Activated naive CD4-positive, alpha-beta T cell treated with anti-CD3 and anti-CD28 coated beads for 36 hours (primary cell): Measurements from ENCODE around the gene WBP2NL. TPM values are rescaled to one million over a fixed set of nuclear protein-coding genes. Genes with fewer than 3 reads are reported as not detected.
A peak's percentile ranks its signal among the peaks of the same experiment; 100 is the strongest.

Experiments
- CTCF ChIA-PET: fragments of 350-600 bp; sonication (Branson Sonifier 250); formaldehyde crosslinking; loops from one replicate; lab custom pipeline; 2021; ENCODE audit warnings: antibody characterized with exemption; lab: Charles Lee
- DNase-seq: peaks from one replicate; pipeline ENCODE4 v3.0.0-alpha.2; 2020
- H3K27ac Mint-ChIP-seq: one replicate; pipeline ENCODE4 v1.8.0; 2021; ENCODE audit warnings: mild to moderate bottlenecking, mixed read lengths
- H3K27me3 Mint-ChIP-seq: one replicate; pipeline ENCODE4 v1.8.0; 2021; ENCODE audit warnings: low read depth, mixed read lengths
- H3K36me3 Mint-ChIP-seq: one replicate; pipeline ENCODE4 v1.8.0; 2021; ENCODE audit warnings: low read depth, mixed read lengths
- H3K4me1 Mint-ChIP-seq: one replicate; pipeline ENCODE4 v1.8.0; 2021; ENCODE audit warnings: low read depth, mixed read lengths
- H3K4me3 Mint-ChIP-seq: one replicate; pipeline ENCODE4 v1.8.0; 2021; ENCODE audit warnings: mild to moderate bottlenecking, moderate library complexity, mixed read lengths
- H3K9me3 Mint-ChIP-seq: one replicate; pipeline ENCODE4 v1.8.0; 2021; ENCODE audit warnings: mixed read lengths
- intact Hi-C: fragments of 100-400 bp; cut with micrococcal nuclease; formaldehyde crosslinking; loops from one replicate; pipeline ENCODE4 v1.15.1; 2023
- total RNA-seq, 2 experiments: library from RNA; stranded (reverse); gene quantifications; one replicate each; pipeline ENCODE4 v1.2.3, GENCODE V29; 2021

WBP2NL gene
- total RNA-seq, 2 experiments from 2014 or later = 0.50 to 0.74 TPM

GRCh38 chr22:42056757-42057511 lies 58.3 kb downstream of the WBP2NL start:
- CTCF ChIA-PET = interaction anchor here (0.7 kb wide), 2 partner anchors 54 to 321 kb away, joined by 3 to 4 read pairs; no protein-coding TSS in a partner anchor
- H3K27ac Mint-ChIP-seq = no peak overlapping the region
- H3K27me3 Mint-ChIP-seq = no peaks in the 10 kb centered on the region
- no peak overlapping the region for H3K4me3 Mint-ChIP-seq
- intact Hi-C loops = no loop called here
- DNase-seq = no peak
- no peaks in the 10 kb centered on the region for H3K4me1 Mint-ChIP-seq
- H3K9me3 Mint-ChIP-seq = peaks cover 13% of the 10 kb centered on the region
- H3K36me3 Mint-ChIP-seq = peaks cover 34% of the 10 kb centered on the region

- intact Hi-C loops = no loop called here
- no peaks in the 10 kb centered on the region for H3K27me3 Mint-ChIP-seq
- H3K9me3 Mint-ChIP-seq = peaks cover 13% of the 10 kb centered on the region
- CTCF ChIA-PET = no interaction called here
- H3K36me3 Mint-ChIP-seq = peaks cover 55% of the 10 kb centered on the region
- DNase-seq = no peak
- no peak overlapping the region for H3K27ac Mint-ChIP-seq
- H3K4me1 Mint-ChIP-seq = no peaks in the 10 kb centered on the region
- no peak overlapping the region for H3K4me3 Mint-ChIP-seq
Observed at GRCh38 chr22:42060489-42060888, 61.9 kb downstream of the WBP2NL start.

GRCh38 chr22:42061041-42061440 lies 62.5 kb downstream of the WBP2NL start:
- Mint-ChIP-seq H3K27ac (no peak overlapping the region), H3K27me3 (no peaks in the 10 kb centered on the region), H3K4me1 (no peaks in the 10 kb centered on the region), H3K4me3 (no peak overlapping the region), H3K9me3 (peaks cover 13% of the 10 kb centered on the region), H3K36me3 (peaks cover 58% of the 10 kb centered on the region)
- intact Hi-C loops = no loop called here
- CTCF ChIA-PET = no interaction called here
- no peak for DNase-seq

- H3K27me3 Mint-ChIP-seq = no peaks in the 10 kb centered on the region
- DNase-seq = no peak
- H3K4me3 Mint-ChIP-seq = no peak overlapping the region
- H3K9me3 Mint-ChIP-seq = peaks cover 4% of the 10 kb centered on the region
- H3K4me1 Mint-ChIP-seq = no peaks in the 10 kb centered on the region
- H3K36me3 Mint-ChIP-seq = peaks cover 54% of the 10 kb centered on the region
- intact Hi-C loops = no loop called here
- CTCF ChIA-PET = no interaction called here
- H3K27ac Mint-ChIP-seq = no peak overlapping the region
Observed at GRCh38 chr22:42062506-42063170, 64.0 kb downstream of the WBP2NL start.

GRCh38 chr22:42064629-42065028 lies 66.0 kb downstream of the WBP2NL start:
- intact Hi-C loops = no loop called here
- no peaks in the 10 kb centered on the region for H3K9me3 Mint-ChIP-seq
- CTCF ChIA-PET = no interaction called here
- peaks cover 41% of the 10 kb centered on the region for H3K36me3 Mint-ChIP-seq
- DNase-seq = no peak
- H3K27ac Mint-ChIP-seq = no peak overlapping the region
- no peaks in the 10 kb centered on the region for H3K27me3 Mint-ChIP-seq
- peaks cover 5% of the 10 kb centered on the region for H3K4me1 Mint-ChIP-seq
- H3K4me3 Mint-ChIP-seq = no peak overlapping the region

- H3K4me3 Mint-ChIP-seq = no peak overlapping the region
- H3K4me1 Mint-ChIP-seq = peaks cover 10% of the 10 kb centered on the region
- intact Hi-C loops = no loop called here
- no peaks in the 10 kb centered on the region for H3K27me3 Mint-ChIP-seq
- CTCF ChIA-PET = no interaction called here
- H3K27ac Mint-ChIP-seq = no peak overlapping the region
- H3K9me3 Mint-ChIP-seq = no peaks in the 10 kb centered on the region
- no peak for DNase-seq
- H3K36me3 Mint-ChIP-seq = peaks cover 36% of the 10 kb centered on the region
Observed at GRCh38 chr22:42065438-42066125, 67.0 kb downstream of the WBP2NL start.

GRCh38 chr22:42066126-42066761 lies 67.7 kb downstream of the WBP2NL start:
- Mint-ChIP-seq H3K36me3 (peaks cover 35% of the 10 kb centered on the region), H3K4me1 (peaks cover 13% of the 10 kb centered on the region), H3K27me3 (no peaks in the 10 kb centered on the region), H3K9me3 (no peaks in the 10 kb centered on the region), H3K27ac (no peak overlapping the region), H3K4me3 (no peak overlapping the region)
- intact Hi-C loops = no loop called here
- CTCF ChIA-PET = interaction anchor here (0.5 to 0.6 kb wide), 2 partner anchors 22 to 75 kb away, joined by 3 read pairs; no protein-coding TSS in a partner anchor
- DNase-seq = no peak

GRCh38 chr22:42066937-42067336 lies 68.3 kb downstream of the WBP2NL start:
- CTCF ChIA-PET = interaction anchor here (0.5 to 0.6 kb wide), 2 partner anchors 22 to 76 kb away, joined by 3 read pairs; no protein-coding TSS in a partner anchor
- H3K36me3 Mint-ChIP-seq = peaks cover 32% of the 10 kb centered on the region

GRCh38 chr22:42067671-42068251 lies 69.2 kb downstream of the WBP2NL start:
- H3K4me1 Mint-ChIP-seq = peaks cover 24% of the 10 kb centered on the region
- no peaks in the 10 kb centered on the region for H3K9me3 Mint-ChIP-seq
- no peak overlapping the region for H3K27ac Mint-ChIP-seq
- peaks cover 23% of the 10 kb centered on the region for H3K36me3 Mint-ChIP-seq
- no peak overlapping the region for H3K4me3 Mint-ChIP-seq
- intact Hi-C loops = no loop called here
- no peak for DNase-seq
- CTCF ChIA-PET = no interaction called here
- H3K27me3 Mint-ChIP-seq = no peaks in the 10 kb centered on the region

More at GRCh38 chr22:42066937-42067336, 68.3 kb downstream of the WBP2NL start:
- Mint-ChIP-seq H3K27ac (no peak overlapping the region), H3K9me3 (no peaks in the 10 kb centered on the region), H3K4me3 (no peak overlapping the region), H3K27me3 (no peaks in the 10 kb centered on the region), H3K4me1 (peaks cover 19% of the 10 kb centered on the region)
- intact Hi-C loops = no loop called here
- no peak for DNase-seq

- H3K4me1 Mint-ChIP-seq = peaks cover 28% of the 10 kb centered on the region
- intact Hi-C loops = no loop called here
- H3K27me3 Mint-ChIP-seq = no peaks in the 10 kb centered on the region
- H3K4me3 Mint-ChIP-seq = no peak overlapping the region
- H3K36me3 Mint-ChIP-seq = peaks cover 18% of the 10 kb centered on the region
- DNase-seq = no peak
- H3K9me3 Mint-ChIP-seq = no peaks in the 10 kb centered on the region
- H3K27ac Mint-ChIP-seq = no peak overlapping the region
- CTCF ChIA-PET = no interaction called here
Observed at GRCh38 chr22:42068291-42068690, 69.7 kb downstream of the WBP2NL start.

- Mint-ChIP-seq H3K4me1 (peaks cover 32% of the 10 kb centered on the region), H3K36me3 (peaks cover 15% of the 10 kb centered on the region), H3K27me3 (no peaks in the 10 kb centered on the region), H3K4me3 (peak overlapping the region; percentile 87), H3K9me3 (no peaks in the 10 kb centered on the region), H3K27ac (peak overlapping the region; percentile 66)
- no peak for DNase-seq
- intact Hi-C loops = loop anchor here (1.0 to 5.0 kb wide), 7 partner anchors 20 to 383 kb away; partner anchors contain the start of genes NDUFA6, SNU13 and WBP2NL
- CTCF ChIA-PET = no interaction called here
Observed at GRCh38 chr22:42069801-42070516, 71.4 kb downstream of the WBP2NL start.
